ENCODE data around the gene ANO2. TPM values are rescaled to one million over a fixed set of nuclear protein-coding genes. Genes with fewer than 3 reads are reported as not detected.

The ANO2 gene
- polyA plus RNA-seq, 1 donor from 2014 or later = 1.8 TPM

DNA sequence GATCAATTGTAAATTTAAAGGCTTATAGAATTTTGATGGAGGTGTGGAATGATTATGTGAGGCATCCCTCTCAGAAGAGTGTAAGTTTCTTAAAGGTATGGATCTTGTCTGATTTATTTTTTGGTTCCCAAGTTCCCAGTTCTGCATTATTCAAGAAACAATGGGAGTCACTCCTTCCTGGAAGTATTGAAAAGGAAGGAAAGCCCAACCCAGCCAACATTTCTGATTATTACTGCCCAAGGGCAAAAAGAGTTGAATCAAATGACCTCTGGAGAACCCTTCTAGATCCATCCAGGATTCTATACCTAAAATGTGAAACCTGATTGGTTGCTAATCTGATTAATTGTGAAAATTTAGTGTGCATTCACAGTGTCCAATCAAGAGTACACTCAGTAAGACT is 166.2 kb downstream of the ANO2 start:
- no peaks in the 10 kb centered on the region for H3K9me2 ChIP-seq (ENCODE audit: insufficient read depth, low read length)
- H4K20me1 ChIP-seq (ENCODE audit: insufficient read depth) = no peaks in the 10 kb centered on the region
- H3K27ac ChIP-seq (ENCODE audit: low read length) = no peak overlapping the region
- H3K36me3 ChIP-seq (ENCODE audit: insufficient read depth, low read length) = no peaks in the 10 kb centered on the region
- no peaks in the 10 kb centered on the region for H3K9me3 ChIP-seq (ENCODE audit: low read length)
- TF ChIP-seq EP300 (conservative IDR thresholded peaks at IDR 0.05; ENCODE audit: poor library complexity, severe bottlenecking) (no peak), MXI1 (conservative IDR thresholded peaks at IDR 0.05; ENCODE audit: poor library complexity, severe bottlenecking) (no peak), EZH2 (IDR thresholded peaks at IDR 0.05; ENCODE audit: borderline replicate concordance, insufficient read depth, low read length, poor library complexity, severe bottlenecking) (no peak), TAF1 (IDR thresholded peaks at IDR 0.05; ENCODE audit: low read depth) (no peak), SMC3 (conservative IDR thresholded peaks at IDR 0.05; ENCODE audit: poor library complexity) (no peak), POLR2AphosphoS5 (IDR thresholded peaks at IDR 0.05) (no peak)
- TF ChIP-seq, protein P1, sequence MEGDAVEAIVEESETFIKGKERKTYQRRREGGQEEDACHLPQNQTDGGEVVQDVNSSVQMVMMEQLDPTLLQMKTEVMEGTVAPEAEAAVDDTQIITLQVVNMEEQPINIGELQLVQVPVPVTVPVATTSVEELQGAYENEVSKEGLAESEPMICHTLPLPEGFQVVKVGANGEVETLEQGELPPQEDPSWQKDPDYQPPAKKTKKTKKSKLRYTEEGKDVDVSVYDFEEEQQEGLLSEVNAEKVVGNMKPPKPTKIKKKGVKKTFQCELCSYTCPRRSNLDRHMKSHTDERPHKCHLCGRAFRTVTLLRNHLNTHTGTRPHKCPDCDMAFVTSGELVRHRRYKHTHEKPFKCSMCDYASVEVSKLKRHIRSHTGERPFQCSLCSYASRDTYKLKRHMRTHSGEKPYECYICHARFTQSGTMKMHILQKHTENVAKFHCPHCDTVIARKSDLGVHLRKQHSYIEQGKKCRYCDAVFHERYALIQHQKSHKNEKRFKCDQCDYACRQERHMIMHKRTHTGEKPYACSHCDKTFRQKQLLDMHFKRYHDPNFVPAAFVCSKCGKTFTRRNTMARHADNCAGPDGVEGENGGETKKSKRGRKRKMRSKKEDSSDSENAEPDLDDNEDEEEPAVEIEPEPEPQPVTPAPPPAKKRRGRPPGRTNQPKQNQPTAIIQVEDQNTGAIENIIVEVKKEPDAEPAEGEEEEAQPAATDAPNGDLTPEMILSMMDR (IDR thresholded peaks at IDR 0.05; ENCODE audit: poor library complexity, severe bottlenecking) = no peak
- H3K9ac ChIP-seq (ENCODE audit: low read length) = no peak overlapping the region
- no peak overlapping the region for H3K4me3 ChIP-seq (ENCODE audit: low read length)
- no peak overlapping the region for H2AFZ ChIP-seq (ENCODE audit: low read depth, low read length)
- H3K79me2 ChIP-seq (replicated peaks; ENCODE audit: insufficient read depth, low read length) = no peaks in the 10 kb centered on the region
- H3K4me2 ChIP-seq (ENCODE audit: low read length) = no peak overlapping the region
- H3K27me3 ChIP-seq (ENCODE audit: insufficient read depth, low read depth, low read length) = no peaks in the 10 kb centered on the region
- no peaks in the 10 kb centered on the region for H3F3A ChIP-seq (ENCODE audit: insufficient read depth, low read length, poor library complexity, severe bottlenecking)

DNA sequence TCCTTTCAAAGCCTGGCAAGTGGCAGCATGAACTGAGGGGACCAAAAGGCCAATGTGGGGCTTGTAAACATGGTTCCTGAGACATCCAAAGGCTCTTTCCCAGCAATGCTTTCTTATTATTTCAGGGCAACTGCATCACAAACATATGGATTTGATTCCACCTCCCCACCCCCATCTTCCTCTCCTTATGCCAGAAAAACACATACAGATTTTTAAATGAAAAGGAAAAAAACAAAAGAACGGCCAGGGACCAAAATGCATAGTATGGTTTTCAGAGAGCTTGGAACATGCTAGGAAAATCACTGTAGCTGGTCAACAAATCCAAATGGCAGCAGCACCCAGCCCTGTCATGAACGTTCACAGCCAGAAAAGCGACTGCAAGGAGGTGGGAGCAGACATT is 167.6 kb downstream of the ANO2 start:
- no peak overlapping the region for H2AFZ ChIP-seq (ENCODE audit: low read depth, low read length)
- H3K9ac ChIP-seq (ENCODE audit: low read length) = no peak overlapping the region
- TF ChIP-seq, protein P2, sequence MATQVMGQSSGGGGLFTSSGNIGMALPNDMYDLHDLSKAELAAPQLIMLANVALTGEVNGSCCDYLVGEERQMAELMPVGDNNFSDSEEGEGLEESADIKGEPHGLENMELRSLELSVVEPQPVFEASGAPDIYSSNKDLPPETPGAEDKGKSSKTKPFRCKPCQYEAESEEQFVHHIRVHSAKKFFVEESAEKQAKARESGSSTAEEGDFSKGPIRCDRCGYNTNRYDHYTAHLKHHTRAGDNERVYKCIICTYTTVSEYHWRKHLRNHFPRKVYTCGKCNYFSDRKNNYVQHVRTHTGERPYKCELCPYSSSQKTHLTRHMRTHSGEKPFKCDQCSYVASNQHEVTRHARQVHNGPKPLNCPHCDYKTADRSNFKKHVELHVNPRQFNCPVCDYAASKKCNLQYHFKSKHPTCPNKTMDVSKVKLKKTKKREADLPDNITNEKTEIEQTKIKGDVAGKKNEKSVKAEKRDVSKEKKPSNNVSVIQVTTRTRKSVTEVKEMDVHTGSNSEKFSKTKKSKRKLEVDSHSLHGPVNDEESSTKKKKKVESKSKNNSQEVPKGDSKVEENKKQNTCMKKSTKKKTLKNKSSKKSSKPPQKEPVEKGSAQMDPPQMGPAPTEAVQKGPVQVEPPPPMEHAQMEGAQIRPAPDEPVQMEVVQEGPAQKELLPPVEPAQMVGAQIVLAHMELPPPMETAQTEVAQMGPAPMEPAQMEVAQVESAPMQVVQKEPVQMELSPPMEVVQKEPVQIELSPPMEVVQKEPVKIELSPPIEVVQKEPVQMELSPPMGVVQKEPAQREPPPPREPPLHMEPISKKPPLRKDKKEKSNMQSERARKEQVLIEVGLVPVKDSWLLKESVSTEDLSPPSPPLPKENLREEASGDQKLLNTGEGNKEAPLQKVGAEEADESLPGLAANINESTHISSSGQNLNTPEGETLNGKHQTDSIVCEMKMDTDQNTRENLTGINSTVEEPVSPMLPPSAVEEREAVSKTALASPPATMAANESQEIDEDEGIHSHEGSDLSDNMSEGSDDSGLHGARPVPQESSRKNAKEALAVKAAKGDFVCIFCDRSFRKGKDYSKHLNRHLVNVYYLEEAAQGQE (IDR thresholded peaks at IDR 0.05; ENCODE audit: borderline replicate concordance) = no peak
- no peak for TF ChIP-seq TAF1 (IDR thresholded peaks at IDR 0.05; ENCODE audit: low read depth)
- no peak for TF ChIP-seq SMC3 (conservative IDR thresholded peaks at IDR 0.05; ENCODE audit: poor library complexity)
- TF ChIP-seq MXI1 (conservative IDR thresholded peaks at IDR 0.05; ENCODE audit: poor library complexity, severe bottlenecking) = no peak
- TF ChIP-seq RAD21 (conservative IDR thresholded peaks at IDR 0.05) = no peak
- TF ChIP-seq, protein P1 (IDR thresholded peaks at IDR 0.05; ENCODE audit: poor library complexity, severe bottlenecking) = no peak
- TF ChIP-seq POLR2AphosphoS5 (IDR thresholded peaks at IDR 0.05) = no peak
- TF ChIP-seq EP300 (conservative IDR thresholded peaks at IDR 0.05; ENCODE audit: poor library complexity, severe bottlenecking) = no peak
- TF ChIP-seq EZH2 (IDR thresholded peaks at IDR 0.05; ENCODE audit: borderline replicate concordance, insufficient read depth, low read length, poor library complexity, severe bottlenecking) = no peak
- no peak overlapping the region for H3K4me2 ChIP-seq (ENCODE audit: low read length)
- no peaks in the 10 kb centered on the region for H3K27me3 ChIP-seq (ENCODE audit: insufficient read depth, low read depth, low read length)
- H3K9me3 ChIP-seq (ENCODE audit: low read length) = no peaks in the 10 kb centered on the region
- H3F3A ChIP-seq (ENCODE audit: insufficient read depth, low read length, poor library complexity, severe bottlenecking) = no peaks in the 10 kb centered on the region
- no peaks in the 10 kb centered on the region for H4K20me1 ChIP-seq (ENCODE audit: insufficient read depth)
- no peaks in the 10 kb centered on the region for H3K9me2 ChIP-seq (ENCODE audit: insufficient read depth, low read length)
- H3K79me2 ChIP-seq (replicated peaks; ENCODE audit: insufficient read depth, low read length) = no peaks in the 10 kb centered on the region
- no peak overlapping the region for H3K27ac ChIP-seq (ENCODE audit: low read length)
- no peak overlapping the region for H3K4me3 ChIP-seq (ENCODE audit: low read length)
- H3K36me3 ChIP-seq (ENCODE audit: insufficient read depth, low read length) = no peaks in the 10 kb centered on the region

All from neural cell (in vitro differentiated cells).